Measurements from ENCODE around the gene RADIL.

The RADIL gene

GRCh38 chr7:4809091-4809591, 74.4 kb downstream of the RADIL start:
- no peak for DNase-seq (ENCODE audit: low read depth in 1 of 2, low spot score in 1 of 2)
- TF ChIP-seq SPI1 (IDR thresholded peaks at IDR 0.05; ENCODE audit: borderline replicate concordance, low read depth) (no peak), POLR2AphosphoS5 (IDR thresholded peaks at IDR 0.05; ENCODE audit: low read depth) (no peak), GABPA (IDR thresholded peaks at IDR 0.05; ENCODE audit: low read depth) (no peak)
- TF ChIP-seq, protein P1, sequence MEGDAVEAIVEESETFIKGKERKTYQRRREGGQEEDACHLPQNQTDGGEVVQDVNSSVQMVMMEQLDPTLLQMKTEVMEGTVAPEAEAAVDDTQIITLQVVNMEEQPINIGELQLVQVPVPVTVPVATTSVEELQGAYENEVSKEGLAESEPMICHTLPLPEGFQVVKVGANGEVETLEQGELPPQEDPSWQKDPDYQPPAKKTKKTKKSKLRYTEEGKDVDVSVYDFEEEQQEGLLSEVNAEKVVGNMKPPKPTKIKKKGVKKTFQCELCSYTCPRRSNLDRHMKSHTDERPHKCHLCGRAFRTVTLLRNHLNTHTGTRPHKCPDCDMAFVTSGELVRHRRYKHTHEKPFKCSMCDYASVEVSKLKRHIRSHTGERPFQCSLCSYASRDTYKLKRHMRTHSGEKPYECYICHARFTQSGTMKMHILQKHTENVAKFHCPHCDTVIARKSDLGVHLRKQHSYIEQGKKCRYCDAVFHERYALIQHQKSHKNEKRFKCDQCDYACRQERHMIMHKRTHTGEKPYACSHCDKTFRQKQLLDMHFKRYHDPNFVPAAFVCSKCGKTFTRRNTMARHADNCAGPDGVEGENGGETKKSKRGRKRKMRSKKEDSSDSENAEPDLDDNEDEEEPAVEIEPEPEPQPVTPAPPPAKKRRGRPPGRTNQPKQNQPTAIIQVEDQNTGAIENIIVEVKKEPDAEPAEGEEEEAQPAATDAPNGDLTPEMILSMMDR (IDR thresholded peaks at IDR 0.05; ENCODE audit: insufficient read depth, low read length): no peak
- TF ChIP-seq, protein P2, sequence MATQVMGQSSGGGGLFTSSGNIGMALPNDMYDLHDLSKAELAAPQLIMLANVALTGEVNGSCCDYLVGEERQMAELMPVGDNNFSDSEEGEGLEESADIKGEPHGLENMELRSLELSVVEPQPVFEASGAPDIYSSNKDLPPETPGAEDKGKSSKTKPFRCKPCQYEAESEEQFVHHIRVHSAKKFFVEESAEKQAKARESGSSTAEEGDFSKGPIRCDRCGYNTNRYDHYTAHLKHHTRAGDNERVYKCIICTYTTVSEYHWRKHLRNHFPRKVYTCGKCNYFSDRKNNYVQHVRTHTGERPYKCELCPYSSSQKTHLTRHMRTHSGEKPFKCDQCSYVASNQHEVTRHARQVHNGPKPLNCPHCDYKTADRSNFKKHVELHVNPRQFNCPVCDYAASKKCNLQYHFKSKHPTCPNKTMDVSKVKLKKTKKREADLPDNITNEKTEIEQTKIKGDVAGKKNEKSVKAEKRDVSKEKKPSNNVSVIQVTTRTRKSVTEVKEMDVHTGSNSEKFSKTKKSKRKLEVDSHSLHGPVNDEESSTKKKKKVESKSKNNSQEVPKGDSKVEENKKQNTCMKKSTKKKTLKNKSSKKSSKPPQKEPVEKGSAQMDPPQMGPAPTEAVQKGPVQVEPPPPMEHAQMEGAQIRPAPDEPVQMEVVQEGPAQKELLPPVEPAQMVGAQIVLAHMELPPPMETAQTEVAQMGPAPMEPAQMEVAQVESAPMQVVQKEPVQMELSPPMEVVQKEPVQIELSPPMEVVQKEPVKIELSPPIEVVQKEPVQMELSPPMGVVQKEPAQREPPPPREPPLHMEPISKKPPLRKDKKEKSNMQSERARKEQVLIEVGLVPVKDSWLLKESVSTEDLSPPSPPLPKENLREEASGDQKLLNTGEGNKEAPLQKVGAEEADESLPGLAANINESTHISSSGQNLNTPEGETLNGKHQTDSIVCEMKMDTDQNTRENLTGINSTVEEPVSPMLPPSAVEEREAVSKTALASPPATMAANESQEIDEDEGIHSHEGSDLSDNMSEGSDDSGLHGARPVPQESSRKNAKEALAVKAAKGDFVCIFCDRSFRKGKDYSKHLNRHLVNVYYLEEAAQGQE (IDR thresholded peaks at IDR 0.05; ENCODE audit: insufficient replicate concordance, low read depth): no peak
- no peak overlapping the region for H3K4me3 ChIP-seq (replicated peaks; ENCODE audit: insufficient read depth, low read length)
- peaks cover 22% of the 10 kb centered on the region for H3K27me3 ChIP-seq (ENCODE audit: insufficient read depth, poor library complexity, severe bottlenecking)
- no peak overlapping the region for H3K27ac ChIP-seq (replicated peaks)

- H3K27me3 ChIP-seq (ENCODE audit: insufficient read depth, poor library complexity, severe bottlenecking): peaks cover 20% of the 10 kb centered on the region
- TF ChIP-seq, protein P1 (IDR thresholded peaks at IDR 0.05; ENCODE audit: insufficient read depth, low read length): no peak
- TF ChIP-seq GABPA (IDR thresholded peaks at IDR 0.05; ENCODE audit: low read depth): no peak
- TF ChIP-seq POLR2AphosphoS5 (IDR thresholded peaks at IDR 0.05; ENCODE audit: low read depth): no peak
- no peak for TF ChIP-seq SPI1 (IDR thresholded peaks at IDR 0.05; ENCODE audit: borderline replicate concordance, low read depth)
- TF ChIP-seq, protein P2 (IDR thresholded peaks at IDR 0.05; ENCODE audit: insufficient replicate concordance, low read depth): no peak
Observed at GRCh38 chr7:4808565-4808964, 75.0 kb downstream of the RADIL start.

GRCh38 chr7:4808026-4808425, 75.5 kb downstream of the RADIL start:
- H3K27ac ChIP-seq (replicated peaks): no peak overlapping the region
- no peak overlapping the region for H3K4me3 ChIP-seq (replicated peaks; ENCODE audit: insufficient read depth, low read length)
- TF ChIP-seq, protein P1 (IDR thresholded peaks at IDR 0.05; ENCODE audit: insufficient read depth, low read length): no peak
- no peak for TF ChIP-seq POLR2AphosphoS5 (IDR thresholded peaks at IDR 0.05; ENCODE audit: low read depth)
- TF ChIP-seq, protein P2 (IDR thresholded peaks at IDR 0.05; ENCODE audit: insufficient replicate concordance, low read depth): no peak
- no peak for TF ChIP-seq SPI1 (IDR thresholded peaks at IDR 0.05; ENCODE audit: borderline replicate concordance, low read depth)
- no peak for TF ChIP-seq GABPA (IDR thresholded peaks at IDR 0.05; ENCODE audit: low read depth)
- peaks cover 20% of the 10 kb centered on the region for H3K27me3 ChIP-seq (ENCODE audit: insufficient read depth, poor library complexity, severe bottlenecking)
- no peak for DNase-seq (ENCODE audit: low read depth in 1 of 2, low spot score in 1 of 2)

More at GRCh38 chr7:4808565-4808964, 75.0 kb downstream of the RADIL start:
- Histone ChIP-seq H3K4me3 (replicated peaks; ENCODE audit: insufficient read depth, low read length) (no peak overlapping the region), H3K27ac (replicated peaks) (no peak overlapping the region)
- DNase-seq (ENCODE audit: low read depth in 1 of 2, low spot score in 1 of 2): no peak
